H9 (cell line): Measurements from ENCODE around the gene GRID1. TPM values are rescaled to one million over a fixed set of nuclear protein-coding genes. Genes with fewer than 3 reads are reported as not detected.

Source experiments
- DNase-seq: peaks from one replicate; pipeline ENCODE4 v3.0.0-alpha.2; 2017
- H2AFZ ChIP-seq: one replicate; pipeline ENCODE4 v1.6.1; 2013; ENCODE audit warnings: mild to moderate bottlenecking, low read length, control low read depth, moderate library complexity
- H2AK5ac ChIP-seq: 2 replicates; pipeline ENCODE4 v1.6.1; 2013; ENCODE audit warnings: low read length, control low read depth, mixed read lengths; ENCODE audit not compliant: insufficient read length
- H2BK120ac ChIP-seq: one replicate; pipeline ENCODE4 v1.6.1; 2013; ENCODE audit warnings: low read depth, mild to moderate bottlenecking, low read length, control low read depth, inconsistent platforms; ENCODE audit not compliant: poor library complexity, severe bottlenecking
- H2BK12ac ChIP-seq: 2 replicates; pipeline ENCODE4 v1.6.1; 2013; ENCODE audit warnings: low read length, control low read depth, mixed read lengths, low read depth; ENCODE audit not compliant: insufficient read length
- H2BK15ac ChIP-seq: 2 replicates; pipeline ENCODE4 v1.6.1; 2013; ENCODE audit warnings: low read depth, low read length, control low read depth
- H2BK20ac ChIP-seq: one replicate; pipeline ENCODE4 v1.6.1; 2013; ENCODE audit warnings: low read depth, mild to moderate bottlenecking, low read length, control low read depth, inconsistent platforms; ENCODE audit not compliant: poor library complexity, severe bottlenecking
- H2BK5ac ChIP-seq: 2 replicates; pipeline ENCODE4 v1.6.1; 2013; ENCODE audit warnings: low read length, control low read depth, mixed read lengths; ENCODE audit not compliant: insufficient read length
- H3K14ac ChIP-seq: 2 replicates; pipeline ENCODE4 v1.6.1; 2013; ENCODE audit warnings: low read length, control low read depth; ENCODE audit not compliant: insufficient read depth
- H3K18ac ChIP-seq: 2 replicates; pipeline ENCODE4 v1.6.1; 2013; ENCODE audit warnings: low read depth, mild to moderate bottlenecking, mixed read lengths, low read length, control low read depth; ENCODE audit not compliant: insufficient read length
- H3K23ac ChIP-seq: 2 replicates; pipeline ENCODE4 v1.6.1; 2013; ENCODE audit warnings: low read length, control low read depth, mixed read lengths, low read depth; ENCODE audit not compliant: insufficient read length
- H3K23me2 ChIP-seq: 2 replicates; pipeline ENCODE4 v1.6.1; 2013; ENCODE audit warnings: low read depth, mild to moderate bottlenecking, mixed read lengths, low read length, control low read depth; ENCODE audit not compliant: insufficient read length, poor library complexity, severe bottlenecking
- H3K27ac ChIP-seq: 2 replicates; pipeline ENCODE4 v1.5.1; 2013; ENCODE audit warnings: low read length, control low read depth, mixed read lengths, low read depth; ENCODE audit not compliant: insufficient read length
- H3K27me3 ChIP-seq: 2 replicates; pipeline ENCODE4 v1.6.1; 2013; ENCODE audit warnings: low read length, control low read depth, inconsistent platforms; ENCODE audit not compliant: insufficient read depth
- H3K4ac ChIP-seq: 2 replicates; pipeline ENCODE4 v1.6.1; 2013; ENCODE audit warnings: low read depth, mild to moderate bottlenecking, control low read depth, inconsistent platforms, low read length, moderate library complexity
- H3K4me1 ChIP-seq: 2 replicates; pipeline ENCODE4 v1.6.1; 2013; ENCODE audit warnings: low read length, control low read depth, inconsistent platforms; ENCODE audit not compliant: insufficient read depth
- H3K4me2 ChIP-seq: 2 replicates; pipeline ENCODE4 v1.6.1; 2013; ENCODE audit warnings: low read length, control low read depth, mixed read lengths; ENCODE audit not compliant: insufficient read length, insufficient read depth
- H3K56ac ChIP-seq: 2 replicates; pipeline ENCODE4 v1.6.1; 2013; ENCODE audit warnings: low read depth, mild to moderate bottlenecking, mixed read lengths, low read length, control low read depth; ENCODE audit not compliant: insufficient read length
- H3K79me1 ChIP-seq: 2 replicates; pipeline ENCODE4 v1.6.1; 2013; ENCODE audit warnings: low read depth, mild to moderate bottlenecking, moderate library complexity, low read length, control low read depth, inconsistent platforms; ENCODE audit not compliant: insufficient read depth, poor library complexity, severe bottlenecking
- H3K79me2 ChIP-seq: 2 replicates; pipeline ENCODE4 v1.6.1; 2013; ENCODE audit warnings: low read length, control low read depth, inconsistent platforms; ENCODE audit not compliant: insufficient read depth
- H3K9ac ChIP-seq: 2 replicates; pipeline ENCODE4 v1.6.1; 2013; ENCODE audit warnings: low read length, control low read depth, mixed read lengths; ENCODE audit not compliant: insufficient read length; ENCODE audit errors: extremely low read depth
- H3K9me3 ChIP-seq: one replicate; pipeline ENCODE4 v1.6.1; 2013; ENCODE audit warnings: low read depth, low read length, inconsistent platforms; ENCODE audit not compliant: control insufficient read depth
- H3T11ph ChIP-seq: one replicate; pipeline ENCODE4 v1.6.1; 2013; ENCODE audit warnings: mild to moderate bottlenecking, low read length, control low read depth, inconsistent platforms
- H4K20me1 ChIP-seq: one replicate; pipeline ENCODE4 v1.6.1; 2013; ENCODE audit not compliant: control insufficient read depth, insufficient read length, insufficient read depth
- H4K5ac ChIP-seq: 2 replicates; pipeline ENCODE4 v1.6.1; 2013; ENCODE audit warnings: low read depth, mild to moderate bottlenecking, mixed read lengths, low read length, control low read depth; ENCODE audit not compliant: insufficient read length
- H4K8ac ChIP-seq: replicated peaks from 2 replicates; pipeline ENCODE4 v1.6.1; 2013; ENCODE audit warnings: low read length, control low read depth, mixed read lengths, low read depth; ENCODE audit not compliant: insufficient read length
- H4K91ac ChIP-seq: 2 replicates; pipeline ENCODE4 v1.6.1; 2013; ENCODE audit warnings: low read depth, mild to moderate bottlenecking, moderate library complexity, mixed read lengths, low read length, control low read depth; ENCODE audit not compliant: insufficient read length
- H3K27ac Mint-ChIP-seq, 3 experiments: 2 replicates in 2 of 3; 3 replicates in 1 of 3; pipeline ENCODE4 v1.8.0; 2020 to 2021; ENCODE audit warnings: mixed read lengths in 3 of 3, mild to moderate bottlenecking in 1 of 3, moderate library complexity in 1 of 3
- H3K27me3 Mint-ChIP-seq: 2 replicates; pipeline ENCODE4 v1.8.0; 2021; ENCODE audit warnings: low read depth, mild to moderate bottlenecking, moderate library complexity, mixed read lengths
- H3K36me3 Mint-ChIP-seq, 3 experiments: 2 replicates in 2 of 3; 3 replicates in 1 of 3; pipeline ENCODE4 v1.8.0; 2020 to 2021; ENCODE audit warnings: low read depth in 3 of 3, mixed read lengths in 3 of 3; ENCODE audit not compliant: insufficient read depth in 1 of 3
- H3K4me1 Mint-ChIP-seq, 2 experiments: 2 replicates each; pipeline ENCODE4 v1.8.0; 2020; ENCODE audit warnings: mixed read lengths in 2 of 2
- H3K4me3 Mint-ChIP-seq, 2 experiments: 2 replicates in 1 of 2; 3 replicates in 1 of 2; pipeline ENCODE4 v1.8.0; 2020 to 2021; ENCODE audit warnings: mild to moderate bottlenecking in 2 of 2, mixed read lengths in 2 of 2, moderate library complexity in 1 of 2
- H3K9me3 Mint-ChIP-seq, 2 experiments: 2 replicates in 1 of 2; 3 replicates in 1 of 2; pipeline ENCODE4 v1.8.0; 2020; ENCODE audit warnings: mild to moderate bottlenecking in 2 of 2, mixed read lengths in 2 of 2, moderate library complexity in 1 of 2
- CTCF ChIP-seq: fragments of 200-600 bp; sonication (generic); conservative IDR thresholded peaks from 3 replicates; pipeline ENCODE4 v1.8.0; 2021; ENCODE audit warnings: antibody characterized with exemption, mild to moderate bottlenecking
- WGBS: extraction: QIAGEN DNeasy Blood & Tissue Kit; methylation state at CpG from one replicate; pipeline ENCODE4 v1.1.7; 2013; ENCODE audit warnings: missing lambda C conversion rate, low lambda C conversion rate, mixed read lengths; ENCODE audit not compliant: insufficient read length; ENCODE audit errors: extremely low coverage; 5-methylcytosine and 5-hydroxymethylcytosine counted together
- total RNA-seq: library from RNA; stranded (reverse); gene quantifications from 2 replicates; pipeline ENCODE4 v1.2.1, GENCODE V29; 2021

Gene GRID1
- total RNA-seq, 1 experiment from 2014 or later, result 0.35 TPM

- Histone ChIP-seq H4K5ac (no peak overlapping the region), H2AK5ac (no peak overlapping the region), H3K27ac (no peak overlapping the region), H3T11ph (no peak overlapping the region), H3K9me3 (no peaks in the 10 kb centered on the region), H3K4ac (no peak overlapping the region), H2BK12ac (no peak overlapping the region), H2AFZ (no peak overlapping the region), H3K4me2 (no peak overlapping the region), H3K23me2 (no peaks in the 10 kb centered on the region), H3K18ac (no peak overlapping the region), H3K14ac (no peak overlapping the region), H2BK5ac (no peak overlapping the region), H3K4me1 (no peaks in the 10 kb centered on the region), H3K27me3 (no peaks in the 10 kb centered on the region), H3K9ac (no peak overlapping the region), H2BK120ac (no peak overlapping the region), H3K79me2 (no peaks in the 10 kb centered on the region), H3K23ac (no peak overlapping the region), H2BK20ac (no peak overlapping the region), H3K56ac (no peak overlapping the region), H4K8ac (no peak overlapping the region), H4K20me1 (no peaks in the 10 kb centered on the region), H2BK15ac (no peak overlapping the region), H4K91ac (no peak overlapping the region), H3K79me1 (no peaks in the 10 kb centered on the region)
- WGBS, result no CpG with 5 or more reads among the region's 1 CpG
- Mint-ChIP-seq H3K4me1 (peaks cover 6 to 10% of the 10 kb centered on the region in 2 experiments), H3K36me3 (no peaks in the 10 kb centered on the region; a peak in 1 of 7 replicates), H3K27ac (no peak overlapping the region), H3K27me3 (peaks cover 16% of the 10 kb centered on the region), H3K9me3 (no peaks in the 10 kb centered on the region; a peak in 1 of 5 replicates), H3K4me3 (no peak overlapping the region)
- no peak for DNase-seq
- TF ChIP-seq CTCF, result no peak
These were observed 54.7 kb downstream of the GRID1 start for GRCh38 chr10:86311906-86312305.
